ENCODE data around the gene GLDC. TPM values are rescaled to one million over a fixed set of nuclear protein-coding genes. Genes with fewer than 3 reads are reported as not detected.

GLDC gene
- total RNA-seq, 1 experiment from 2014 or later, result 4.0 TPM

GRCh38 chr9:6488395-6488794, 157.1 kb downstream of the GLDC start:
- BruUV-seq (replicated peaks), result no TSS peak
- CTCF ChIA-PET, result no interaction called here
- H3K36me3 ChIP-seq (ENCODE audit: control insufficient read depth, insufficient read depth, low read length), result no peaks in the 10 kb centered on the region; the same call in 1 of the 2 replicates
- H3K4me3 ChIP-seq (ENCODE audit: low read depth in 2 of 2, low read length in 2 of 2), result no peak overlapping the region
- H3K9me3 ChIP-seq (ENCODE audit: control insufficient read depth, insufficient read depth, low read depth, low read length), result no peaks in the 10 kb centered on the region
- intact Hi-C loops (cut with micrococcal nuclease; ENCODE audit: unreplicated experiment) (no loop called here), in situ Hi-C loops (cut with HindIII; ENCODE audit: low pct_unique_long_range_greater_than_20kb, low sequenced_read_pairs) (no loop called here)
- no peaks in the 10 kb centered on the region for H3K27me3 ChIP-seq (ENCODE audit: control insufficient read depth, insufficient read depth, low read length)
- POLR2A ChIA-PET, result no interaction called here
- no peak overlapping the region for H3K27ac ChIP-seq (ENCODE audit: low read length)
- H3K4me1 ChIP-seq (ENCODE audit: control insufficient read depth, insufficient read depth, low read length), result no peaks in the 10 kb centered on the region
- ATAC-seq (no peak), DNase-seq (ENCODE audit: low read depth, low spot score) (no peak)
- no peak for TF ChIP-seq POLR2AphosphoS5 (IDR thresholded peaks at IDR 0.05; ENCODE audit: low read depth, low read length)
- no peak for TF ChIP-seq TCF7L2 (IDR thresholded peaks at IDR 0.05; ENCODE audit: low read depth, low read length)
- no peak for TF ChIP-seq REST (IDR thresholded peaks at IDR 0.05; ENCODE audit: insufficient read depth in 1 of 2, low read depth in 2 of 2, low read length in 1 of 2)

GRCh38 chr9:6484210-6484609, 161.3 kb downstream of the GLDC start:
- Histone ChIP-seq H3K4me1 (ENCODE audit: control insufficient read depth, insufficient read depth, low read length) (no peaks in the 10 kb centered on the region), H3K36me3 (ENCODE audit: control insufficient read depth, insufficient read depth, low read length) (no peaks in the 10 kb centered on the region), H3K4me3 (ENCODE audit: low read depth in 2 of 2, low read length in 2 of 2) (no peak overlapping the region), H3K27me3 (ENCODE audit: control insufficient read depth, insufficient read depth, low read length) (no peaks in the 10 kb centered on the region), H3K27ac (ENCODE audit: low read length) (no peak overlapping the region), H3K9me3 (ENCODE audit: control insufficient read depth, insufficient read depth, low read depth, low read length) (no peaks in the 10 kb centered on the region)
- BruUV-seq (replicated peaks), result no TSS peak
- TF ChIP-seq POLR2AphosphoS5 (IDR thresholded peaks at IDR 0.05; ENCODE audit: low read depth, low read length) (no peak), CTCF (IDR thresholded peaks at IDR 0.05) (no peak), REST (IDR thresholded peaks at IDR 0.05; ENCODE audit: insufficient read depth in 1 of 2, low read depth in 2 of 2, low read length in 1 of 2) (no peak), SIN3A (IDR thresholded peaks at IDR 0.05; ENCODE audit: borderline replicate concordance, insufficient read depth, low read depth, low read length) (no peak), TCF7L2 (IDR thresholded peaks at IDR 0.05; ENCODE audit: low read depth, low read length) (no peak)
- ATAC-seq (no peak), DNase-seq (ENCODE audit: low read depth, low spot score) (no peak)
- CTCF ChIA-PET, result no interaction called here
- in situ Hi-C loops (cut with HindIII; ENCODE audit: low pct_unique_long_range_greater_than_20kb, low sequenced_read_pairs), result no loop called here
- intact Hi-C loops (cut with micrococcal nuclease; ENCODE audit: unreplicated experiment), result no loop called here
- POLR2A ChIA-PET, result no interaction called here

Other genes with a start within 250 kb of the GLDC start
- gene UHRF2, start 232.5 kb downstream of the GLDC start, total RNA-seq (2021; ENCODE audit: unreplicated experiment), result 17.2 TPM
- gene KDM4C, start 112.2 kb upstream of the GLDC start, total RNA-seq (2021; ENCODE audit: unreplicated experiment), result 7.1 TPM

Measured in Panc1 (cell line).